Psoas muscle (tissue), 8 donors: ENCODE data around the gene INPP4A. TPM values are rescaled to one million over a fixed set of nuclear protein-coding genes. Genes with fewer than 3 reads are reported as not detected.

ENCODE experiments used
- ATAC-seq, 4 donors: fragments of 200-7000 bp; cut with Tn5 transposase; one replicate each; pipeline ENCODE4 v1.9.1; 2020; ENCODE audit warnings: moderate library complexity in 3 of 4, mild to moderate bottlenecking in 2 of 4
- DNase-seq, 2 donors: peaks; one replicate each; pipeline ENCODE4 v3.0.0-alpha.2; 2020
- H3K27ac ChIP-seq: fragments of 200-600 bp; one replicate; pipeline ENCODE4 v1.8.0; 2022
- H3K27me3 ChIP-seq, 3 donors: fragments of 200-600 bp in 1 of 3; one replicate each; pipeline versions ENCODE4 v1.6.1 to v1.8.0; 2013 to 2022; ENCODE audit warnings: low read length in 2 of 3, mild to moderate bottlenecking in 2 of 3, moderate library complexity in 1 of 3; ENCODE audit not compliant: insufficient read depth in 3 of 3
- H3K36me3 ChIP-seq, 2 donors: fragments of 200-600 bp in 1 of 2; one replicate each; pipeline versions ENCODE4 v1.6.1 to v1.8.0; 2013 to 2022; ENCODE audit warnings: low read depth in 1 of 2, mild to moderate bottlenecking in 1 of 2, moderate library complexity in 1 of 2; ENCODE audit not compliant: insufficient read depth in 1 of 2
- H3K4me1 ChIP-seq: fragments of 200-600 bp; one replicate; pipeline ENCODE4 v1.8.0; 2022
- H3K4me3 ChIP-seq: fragments of 200-600 bp; one replicate; pipeline ENCODE4 v1.8.0; 2022; ENCODE audit warnings: mild to moderate bottlenecking
- H3K9me3 ChIP-seq: fragments of 200-600 bp; one replicate; pipeline ENCODE4 v1.8.0; 2022
- WGBS, 3 donors: extraction: QIAGEN DNeasy Blood & Tissue Kit; methylation state at CpG; one replicate each; pipeline versions ENCODE4 v1.1.6 to v1.1.7; 2013; 5-methylcytosine and 5-hydroxymethylcytosine counted together
- intact Hi-C, 2 donors: fragments of 100-400 bp; cut with DNase I; formaldehyde crosslinking; loops; one replicate each; pipeline versions ENCODE4 v1.11.0 to v1.14.2; 2022
- polyA plus RNA-seq, 3 donors: library from polyadenylated mRNA; stranded (reverse); fragments of 200-250 nt; gene quantifications; one replicate each; pipeline ENCODE4 v1.2.3, GENCODE V29; 2013
- total RNA-seq, 4 donors: library from RNA; stranded (reverse); fragmentation: NEBNext Ultra II Directional in 2 of 4; extraction: Animal tissue kit (Norgen Biotek cat#: 25700) in 2 of 4; gene quantifications; one replicate each; pipeline versions ENCODE4 v1.2.1 to v1.2.4, GENCODE V29; 2021 to 2023
- TF ChIP-seq, protein P1 (sequence below): fragments of 200-600 bp; IDR thresholded peaks from one replicate; pipeline ENCODE4 v1.8.0; 2022; ENCODE audit warnings: antibody characterized with exemption
- donor health status: healthy with polysubstance abuse.
- donor health status: DM: no; HTN: no; CAD: no; lungs with moderate emphysema.
- donor health status: Bipolar disorder and iron deficiency.
- donor health status: healthy.
- donor health status: DM: yes; HTN: yes; CAD: no.
- donor health status: DM: no; HTN: no; CAD: no.
- donor health status: DM: no; HTN: no; CAD: no.
- donor health status: DM: yes; HTN: yes; CAD: no.

The INPP4A gene
- total and polyA plus RNA-seq, 7 donors: 2.2 to 19.7 (median 9.8) TPM

DNA sequence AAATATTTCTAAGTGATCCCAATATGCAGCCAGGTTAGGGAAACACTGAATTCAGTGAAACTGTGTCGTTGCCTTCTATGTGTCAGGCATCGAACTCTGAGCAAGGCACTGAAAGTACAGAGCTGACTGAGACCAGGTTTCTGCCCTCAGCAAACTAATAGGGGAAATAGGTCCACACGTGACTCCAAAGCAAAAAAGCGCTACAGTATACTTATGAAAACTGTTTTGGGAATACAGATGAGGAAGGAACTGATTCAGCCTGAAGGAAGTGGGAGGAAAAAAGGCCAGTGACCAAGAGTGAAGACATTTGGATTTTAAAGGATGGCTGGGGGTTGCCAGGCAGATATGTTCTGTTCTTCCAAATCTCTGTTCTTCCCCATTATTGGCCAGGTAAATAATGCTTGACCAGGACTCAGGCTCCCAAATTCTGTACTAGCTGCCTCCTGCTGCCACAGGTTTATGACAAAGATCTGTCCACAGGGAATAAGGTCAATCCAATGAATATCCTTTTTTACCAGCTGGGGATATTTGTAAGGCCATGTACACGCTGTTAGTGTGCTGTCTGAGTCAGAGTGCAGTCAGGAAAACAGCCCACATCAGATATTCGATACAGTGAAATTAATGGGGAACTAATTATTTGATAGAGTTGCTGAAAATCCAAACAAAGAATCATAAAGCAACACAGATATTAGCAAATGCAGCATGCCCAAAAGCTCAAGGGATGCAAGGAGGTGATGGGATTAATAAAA is 24.5 kb upstream of the INPP4A start:
- no peak for ATAC-seq
- no peak overlapping the region for H3K4me3 ChIP-seq
- DNase-seq: no peak
- no peaks in the 10 kb centered on the region for H3K4me1 ChIP-seq
- 56 to 62% (median 59%) methylated on average over 6 of the region's 6 CpGs for WGBS, 3 donors
- TF ChIP-seq, protein P1, sequence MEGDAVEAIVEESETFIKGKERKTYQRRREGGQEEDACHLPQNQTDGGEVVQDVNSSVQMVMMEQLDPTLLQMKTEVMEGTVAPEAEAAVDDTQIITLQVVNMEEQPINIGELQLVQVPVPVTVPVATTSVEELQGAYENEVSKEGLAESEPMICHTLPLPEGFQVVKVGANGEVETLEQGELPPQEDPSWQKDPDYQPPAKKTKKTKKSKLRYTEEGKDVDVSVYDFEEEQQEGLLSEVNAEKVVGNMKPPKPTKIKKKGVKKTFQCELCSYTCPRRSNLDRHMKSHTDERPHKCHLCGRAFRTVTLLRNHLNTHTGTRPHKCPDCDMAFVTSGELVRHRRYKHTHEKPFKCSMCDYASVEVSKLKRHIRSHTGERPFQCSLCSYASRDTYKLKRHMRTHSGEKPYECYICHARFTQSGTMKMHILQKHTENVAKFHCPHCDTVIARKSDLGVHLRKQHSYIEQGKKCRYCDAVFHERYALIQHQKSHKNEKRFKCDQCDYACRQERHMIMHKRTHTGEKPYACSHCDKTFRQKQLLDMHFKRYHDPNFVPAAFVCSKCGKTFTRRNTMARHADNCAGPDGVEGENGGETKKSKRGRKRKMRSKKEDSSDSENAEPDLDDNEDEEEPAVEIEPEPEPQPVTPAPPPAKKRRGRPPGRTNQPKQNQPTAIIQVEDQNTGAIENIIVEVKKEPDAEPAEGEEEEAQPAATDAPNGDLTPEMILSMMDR: no peak
- intact Hi-C loops: loop anchor here (10.0 kb wide), 3 partner anchors 95 to 415 kb away; partner anchors contain the start of genes COA5 (in 1 of the 2) and UNC50 (in 1 of the 2)
- no peaks in the 10 kb centered on the region for H3K27me3 ChIP-seq
- H3K36me3 ChIP-seq: no peaks in the 10 kb centered on the region
- H3K9me3 ChIP-seq: no peaks in the 10 kb centered on the region
- H3K27ac ChIP-seq: no peak overlapping the region

DNA sequence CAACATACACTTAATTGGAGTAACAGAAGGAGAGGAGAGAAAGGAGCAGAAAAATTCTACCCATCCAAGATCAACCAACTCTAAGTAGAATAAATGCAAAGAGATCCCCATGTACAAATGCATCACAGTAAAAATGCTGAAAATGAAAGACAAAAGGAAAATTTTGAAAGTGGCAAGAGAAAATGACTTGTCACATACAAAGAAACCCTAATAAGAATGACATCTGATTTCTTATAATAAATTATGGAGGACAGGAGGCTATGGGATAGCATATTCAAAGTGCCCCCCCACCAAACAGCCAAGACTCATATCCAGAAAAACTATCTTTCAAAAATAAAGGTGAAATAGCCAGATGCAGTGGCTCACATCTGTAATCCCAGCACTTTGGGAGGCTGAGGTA is 22.2 kb upstream of the INPP4A start:
- TF ChIP-seq, protein P1: no peak
- H3K27ac ChIP-seq: no peak overlapping the region
- no peak overlapping the region for H3K4me3 ChIP-seq
- H3K27me3 ChIP-seq: no peaks in the 10 kb centered on the region
- ATAC-seq (no peak), DNase-seq (no peak)
- no peaks in the 10 kb centered on the region for H3K4me1 ChIP-seq
- intact Hi-C loops: no loop called here
- no peaks in the 10 kb centered on the region for H3K9me3 ChIP-seq
- no peaks in the 10 kb centered on the region for H3K36me3 ChIP-seq

DNA sequence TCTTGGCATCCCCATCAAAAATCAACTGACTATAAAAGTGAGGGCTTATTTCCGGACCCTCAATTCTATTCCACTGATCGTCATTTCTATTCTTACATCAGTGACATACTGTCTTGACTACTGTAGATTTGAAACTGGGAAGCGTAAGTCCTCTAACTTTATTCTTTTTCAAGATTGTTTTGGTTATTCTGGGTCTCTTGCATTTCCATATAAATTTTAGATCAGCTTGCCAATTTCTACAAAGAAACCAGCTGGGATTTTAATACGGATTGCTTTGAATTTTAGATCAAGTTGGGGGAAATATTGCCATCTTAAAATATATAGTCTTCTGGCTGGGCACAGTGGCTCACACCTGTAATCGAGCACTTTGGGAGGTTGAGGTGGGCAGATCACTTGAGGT is 17.9 kb upstream of the INPP4A start:
- Histone ChIP-seq H3K27ac (no peak overlapping the region), H3K27me3 (no peaks in the 10 kb centered on the region), H3K9me3 (no peaks in the 10 kb centered on the region), H3K4me1 (no peaks in the 10 kb centered on the region), H3K36me3 (no peaks in the 10 kb centered on the region), H3K4me3 (no peak overlapping the region)
- DNase-seq (no peak), ATAC-seq (no peak)
- TF ChIP-seq, protein P1: no peak
- intact Hi-C loops: no loop called here
- 83 to 88% (median 86%) methylated on average over 5 of the region's 5 CpGs for WGBS, 3 donors

DNA sequence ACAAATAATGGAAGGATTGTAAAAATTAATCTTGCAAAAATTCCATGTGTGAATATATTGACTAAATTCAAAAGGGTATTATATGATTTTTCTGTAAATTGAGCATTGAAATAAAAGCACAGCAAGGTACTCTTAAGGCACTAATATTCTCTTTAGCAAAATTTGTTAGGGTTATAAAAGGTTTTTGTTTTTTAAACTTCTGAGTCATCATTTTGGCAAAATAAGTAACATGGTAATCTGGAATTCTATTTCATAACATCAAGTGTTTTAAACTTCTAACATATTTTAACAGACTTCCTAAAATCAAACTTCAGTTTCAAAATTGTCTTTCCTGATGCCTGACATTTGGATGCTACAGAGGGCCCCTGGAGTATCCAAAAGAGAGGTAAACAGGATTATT is 12.5 kb upstream of the INPP4A start:
- no peak for DNase-seq
- ATAC-seq: no peak
- Histone ChIP-seq H3K4me1 (no peaks in the 10 kb centered on the region), H3K27ac (no peak overlapping the region), H3K4me3 (no peak overlapping the region), H3K27me3 (no peaks in the 10 kb centered on the region), H3K9me3 (no peaks in the 10 kb centered on the region), H3K36me3 (no peaks in the 10 kb centered on the region)
- TF ChIP-seq, protein P1: no peak
- intact Hi-C loops: no loop called here
